HEK293T (cell line): Measurements from ENCODE around the gene EGFLAM.

ENCODE experiments used
- CTCF ChIA-PET: fragments of 350-600 bp; formaldehyde crosslinking; extraction: SDS; loops from one replicate; lab custom pipeline; 2021; ENCODE audit warnings: antibody characterized with exemption, inconsistent platforms; lab: Yijun Ruan, JAX
- POLR2A ChIA-PET: fragments of 350-600 bp; formaldehyde crosslinking; extraction: SDS; loops from one replicate; lab custom pipeline; 2020; ENCODE audit warnings: antibody characterized with exemption, inconsistent platforms; lab: Yijun Ruan, JAX
- DNase-seq: peaks from one replicate; pipeline ENCODE4 v3.0.0; 2012; ENCODE audit warnings: mixed read lengths; ENCODE audit errors: extremely low spot score
- ARNT ChIP-seq: fragments of 450-650 bp; IDR thresholded peaks from 2 replicates; pipeline ENCODE4 v1.6.1; 2017; ENCODE audit warnings: mild to moderate bottlenecking
- BHLHE40 ChIP-seq: fragments of 450-650 bp; IDR thresholded peaks from 2 replicates; pipeline ENCODE4 v1.6.1; 2016; ENCODE audit warnings: mild to moderate bottlenecking, moderate library complexity, borderline replicate concordance
- CTBP1 ChIP-seq: fragments of 450-650 bp; IDR thresholded peaks from 2 replicates; pipeline ENCODE4 v1.6.1; 2016; ENCODE audit warnings: borderline replicate concordance
- ELF4 ChIP-seq: fragments of 450-650 bp; IDR thresholded peaks from 2 replicates; pipeline ENCODE4 v1.6.1; 2017; ENCODE audit warnings: antibody characterized with exemption
- FOXA1 ChIP-seq: fragments of 450-650 bp; IDR thresholded peaks from 2 replicates; pipeline ENCODE4 v1.6.1; 2016; ENCODE audit warnings: mild to moderate bottlenecking
- FOXK2 ChIP-seq: fragments of 450-650 bp; IDR thresholded peaks from 2 replicates; pipeline ENCODE4 v1.6.1; 2016; ENCODE audit warnings: mild to moderate bottlenecking
- FOXM1 ChIP-seq: fragments of 450-650 bp; IDR thresholded peaks from 2 replicates; pipeline ENCODE4 v1.6.1; 2017; ENCODE audit warnings: mild to moderate bottlenecking, borderline replicate concordance
- HDGF ChIP-seq: fragments of 450-650 bp; IDR thresholded peaks from 2 replicates; pipeline ENCODE4 v1.6.1; 2017; ENCODE audit warnings: antibody characterized with exemption, borderline replicate concordance
- L3MBTL2 ChIP-seq: fragments of 450-650 bp; conservative IDR thresholded peaks from 2 replicates; pipeline ENCODE4 v1.6.1; 2016; ENCODE audit warnings: mild to moderate bottlenecking
- LEF1 ChIP-seq: fragments of 450-650 bp; IDR thresholded peaks from 2 replicates; pipeline ENCODE4 v1.6.1; 2017; ENCODE audit warnings: mild to moderate bottlenecking, borderline replicate concordance
- NFRKB ChIP-seq: fragments of 450-650 bp; IDR thresholded peaks from 2 replicates; pipeline ENCODE4 v1.6.1; 2016; ENCODE audit warnings: mild to moderate bottlenecking, moderate library complexity
- PKNOX1 ChIP-seq: fragments of 450-650 bp; IDR thresholded peaks from 2 replicates; pipeline ENCODE4 v1.6.1; 2016
- SP1 ChIP-seq: fragments of 450-650 bp; IDR thresholded peaks from 2 replicates; pipeline ENCODE4 v1.6.1; 2017
- SUZ12 ChIP-seq: fragments of 450-650 bp; IDR thresholded peaks from 2 replicates; pipeline ENCODE4 v1.6.1; 2016; ENCODE audit warnings: mild to moderate bottlenecking
- TARDBP ChIP-seq: fragments of 450-650 bp; IDR thresholded peaks from 2 replicates; pipeline ENCODE4 v1.6.1; 2016
- ZNF384 ChIP-seq: fragments of 450-650 bp; IDR thresholded peaks from 2 replicates; pipeline ENCODE4 v1.6.1; 2016

EGFLAM gene

GRCh38 chr5:38448568-38449350 is 190.4 kb downstream of the EGFLAM start:
- CTCF ChIA-PET, result interaction anchor here (0.8 kb wide), 1 partner anchor 14 kb away, joined by 3 read pairs; no protein-coding TSS in a partner anchor
- DNase-seq, result no peak
- POLR2A ChIA-PET, result no interaction called here
- TF ChIP-seq NFRKB, result no peak
- TF ChIP-seq TARDBP, result no peak
- no peak for TF ChIP-seq BHLHE40
- TF ChIP-seq FOXA1, result no peak
- TF ChIP-seq FOXM1, result no peak
- TF ChIP-seq SP1, result no peak
- TF ChIP-seq ARNT, result no peak
- no peak for TF ChIP-seq PKNOX1
- no peak for TF ChIP-seq L3MBTL2
- TF ChIP-seq ELF4, result no peak
- TF ChIP-seq FOXK2, result no peak
- TF ChIP-seq SUZ12, result no peak
- TF ChIP-seq LEF1, result no peak
- no peak for TF ChIP-seq CTBP1

GRCh38 chr5:38450627-38451026 is 192.3 kb downstream of the EGFLAM start:
- CTCF ChIA-PET, result interaction anchor here (0.6 kb wide), 1 partner anchor 14 kb away, joined by 3 read pairs; no protein-coding TSS in a partner anchor
- no peak for TF ChIP-seq HDGF
- TF ChIP-seq CTBP1, result no peak
- no peak for TF ChIP-seq FOXM1
- TF ChIP-seq ELF4, result no peak
- TF ChIP-seq FOXA1, result no peak
- TF ChIP-seq ZNF384, result no peak
- TF ChIP-seq LEF1, result no peak
- TF ChIP-seq BHLHE40, result no peak
- no peak for TF ChIP-seq SP1
- no peak for TF ChIP-seq NFRKB
- no peak for TF ChIP-seq SUZ12
- no peak for TF ChIP-seq PKNOX1
- POLR2A ChIA-PET, result no interaction called here
- DNase-seq, result no peak

DNA sequence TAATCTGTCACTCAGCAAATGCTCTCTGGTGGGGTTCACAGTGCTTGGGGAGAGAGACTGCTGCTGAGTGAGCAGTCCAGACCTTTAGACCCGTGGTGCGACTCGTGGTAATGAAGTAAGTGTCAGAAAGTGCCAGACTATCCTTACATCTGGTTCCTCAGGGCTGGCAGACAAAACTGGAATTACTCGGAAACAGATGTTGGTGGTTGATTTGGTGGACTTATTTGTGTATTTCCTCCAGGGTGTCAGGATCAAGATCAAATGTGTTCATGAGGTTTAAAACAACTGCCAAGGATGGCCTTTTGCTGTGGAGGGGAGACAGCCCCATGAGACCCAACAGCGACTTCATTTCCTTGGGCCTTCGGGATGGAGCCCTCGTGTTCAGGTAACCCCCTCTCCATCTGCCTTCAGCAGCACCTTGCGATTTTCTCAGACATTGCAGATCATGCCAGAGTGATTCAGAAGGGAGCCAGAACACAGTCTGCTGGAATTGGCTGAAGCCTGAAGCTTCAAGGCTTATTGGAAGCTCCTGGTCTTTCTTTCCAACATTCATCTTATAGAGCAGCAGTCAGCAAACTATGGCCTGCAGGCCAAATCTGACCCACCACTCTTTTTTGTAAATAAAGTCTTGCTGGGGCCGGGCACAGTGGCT is 192.8 kb downstream of the EGFLAM start:
- TF ChIP-seq L3MBTL2, result no peak
- no peak for TF ChIP-seq ZNF384
- TF ChIP-seq ARNT, result no peak
- no peak for TF ChIP-seq PKNOX1
- no peak for TF ChIP-seq FOXK2
- TF ChIP-seq TARDBP, result no peak
- no peak for TF ChIP-seq SP1
- TF ChIP-seq ELF4, result no peak
- TF ChIP-seq FOXA1, result no peak
- TF ChIP-seq CTBP1, result no peak
- no peak for TF ChIP-seq HDGF
- no peak for TF ChIP-seq NFRKB
- TF ChIP-seq FOXM1, result no peak
- TF ChIP-seq BHLHE40, result no peak
- TF ChIP-seq LEF1, result no peak
- no peak for TF ChIP-seq SUZ12
- DNase-seq, result no peak
- CTCF ChIA-PET, result no interaction called here
- POLR2A ChIA-PET, result interaction anchor here (0.6 kb wide), 1 partner anchor 209 kb away, joined by 3 read pairs; no protein-coding TSS in a partner anchor

GRCh38 chr5:38452201-38452600 is 193.8 kb downstream of the EGFLAM start:
- DNase-seq, result no peak
- CTCF ChIA-PET, result interaction anchor here (1.1 kb wide), 1 partner anchor 215 kb away, joined by 3 read pairs; no protein-coding TSS in a partner anchor
- no peak for TF ChIP-seq ZNF384
- TF ChIP-seq FOXK2, result no peak
- no peak for TF ChIP-seq L3MBTL2
- TF ChIP-seq CTBP1, result no peak
- TF ChIP-seq BHLHE40, result no peak
- TF ChIP-seq ARNT, result no peak
- TF ChIP-seq ELF4, result no peak
- TF ChIP-seq FOXA1, result no peak
- no peak for TF ChIP-seq PKNOX1
- TF ChIP-seq NFRKB, result no peak
- no peak for TF ChIP-seq SP1
- TF ChIP-seq SUZ12, result no peak
- TF ChIP-seq HDGF, result no peak
- TF ChIP-seq LEF1, result no peak
- POLR2A ChIA-PET, result no interaction called here

DNA sequence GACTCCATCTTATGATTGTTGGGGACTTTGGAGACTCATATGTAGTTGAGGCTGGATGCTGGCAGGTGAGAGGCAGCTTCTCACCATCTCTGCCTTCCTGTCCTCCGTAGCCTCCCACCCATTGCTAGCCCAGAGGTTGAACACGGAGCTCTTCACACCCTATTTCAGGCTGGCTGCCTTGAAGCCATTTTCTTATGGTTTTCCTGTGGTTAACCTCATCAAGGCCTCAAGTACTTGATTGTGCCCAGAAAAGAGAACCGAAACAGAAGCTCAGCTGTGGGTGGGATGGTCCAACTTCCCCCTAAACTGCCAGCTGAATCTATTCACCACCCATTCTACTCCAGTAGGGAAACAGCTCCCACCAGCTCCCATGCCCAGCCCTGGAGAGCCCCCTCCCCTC is 195.1 kb downstream of the EGFLAM start:
- ChIA-PET CTCF (interaction anchor here (1.0 kb wide), 1 partner anchor 70 kb away, joined by 3 read pairs; no protein-coding TSS in a partner anchor), POLR2A (no interaction called here)
- no peak for DNase-seq
- TF ChIP-seq HDGF (no peak), LEF1 (no peak), CTBP1 (no peak), SUZ12 (no peak), TARDBP (no peak), FOXM1 (no peak), ARNT (no peak), L3MBTL2 (no peak), ZNF384 (no peak), ELF4 (no peak), PKNOX1 (no peak), SP1 (no peak), NFRKB (no peak), BHLHE40 (no peak), FOXA1 (no peak), FOXK2 (no peak)
